GM12892 (cell line): Measurements from ENCODE around the gene DNAJC13.

ENCODE experiments used
- POLR2A ChIP-seq: IDR thresholded peaks from 2 replicates; pipeline ENCODE4 v1.6.1; 2011; ENCODE audit warnings: low read depth, low read length, control low read depth
- POLR2AphosphoS5 ChIP-seq: IDR thresholded peaks from 2 replicates; pipeline ENCODE4 v1.6.1; 2011; ENCODE audit warnings: low read depth, low read length, control low read depth
- TAF1 ChIP-seq: IDR thresholded peaks from 2 replicates; pipeline ENCODE4 v1.6.1; 2011; ENCODE audit warnings: low read depth, mild to moderate bottlenecking, control low read depth, low read length, borderline replicate concordance

DNA sequence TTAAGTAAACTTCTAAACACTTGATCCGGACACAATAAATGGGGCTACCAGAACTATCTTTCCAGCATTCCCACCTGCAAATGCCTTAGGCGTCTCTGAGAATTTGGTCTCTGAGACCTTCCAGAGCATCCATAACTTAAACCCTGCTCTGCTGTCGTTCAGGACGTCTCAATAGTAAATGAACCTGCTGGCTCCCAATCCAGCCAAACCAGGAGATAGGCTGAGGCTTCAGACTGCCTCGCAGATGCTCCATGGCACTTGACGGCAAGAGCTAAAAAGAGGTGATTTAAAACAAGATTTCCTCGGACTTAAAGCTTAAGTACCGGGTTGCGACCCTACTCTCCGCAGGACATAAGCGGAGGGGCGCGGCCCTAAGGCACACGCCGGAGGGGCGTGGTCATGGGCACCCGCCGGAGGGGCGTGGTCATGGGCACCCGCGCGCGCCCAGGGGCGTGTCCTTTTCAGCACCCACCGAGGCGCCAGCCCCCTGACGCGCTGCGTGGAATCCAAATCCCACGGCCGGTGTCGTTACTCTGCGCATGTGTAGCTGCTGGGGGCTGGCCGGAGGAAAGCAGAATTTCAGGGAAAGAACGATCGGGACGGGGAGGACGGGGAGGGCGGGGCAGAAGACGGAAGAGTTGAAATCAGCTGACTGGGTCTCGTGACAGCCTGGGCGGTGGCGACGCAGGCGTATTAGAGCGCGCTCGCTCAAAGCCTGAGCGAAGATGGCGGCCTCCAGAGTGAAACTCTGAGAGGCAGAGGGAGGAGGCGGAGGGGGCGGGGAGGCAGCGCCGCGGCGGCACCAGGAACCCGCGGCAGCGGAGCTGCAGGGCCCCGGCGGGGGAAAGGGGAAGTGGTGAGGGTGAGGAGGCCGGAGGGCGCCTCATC lies at the start of gene DNAJC13:
- TF ChIP-seq POLR2AphosphoS5, result no peak
- TF ChIP-seq POLR2A, result peak; percentile 73; the same call in 1 of the 2 replicates
- TF ChIP-seq TAF1, result peak; percentile 76
